GM12872 (cell line): Measurements from ENCODE around the gene TRIM17.

Source experiments
- CTCF ChIP-seq: IDR thresholded peaks from 3 replicates; pipeline ENCODE4 v1.5.1; 2011; ENCODE audit warnings: low read depth, mild to moderate bottlenecking, low read length, moderate library complexity; ENCODE audit not compliant: insufficient read depth

TRIM17 gene

GRCh38 chr1:228420968-228421826, 4.5 kb upstream of the TRIM17 start:
- TF ChIP-seq CTCF, result no peak

GRCh38 chr1:228417483-228418203, 982 bp upstream of the TRIM17 start:
- TF ChIP-seq CTCF, result no peak

GRCh38 chr1:228417061-228417460, 400 bp upstream of the TRIM17 start:
- TF ChIP-seq CTCF, result no peak

- no peak for TF ChIP-seq CTCF
Observed at GRCh38 chr1:228415853-228416216, 826 bp downstream of the TRIM17 start.

- no peak for TF ChIP-seq CTCF
Observed at GRCh38 chr1:228415221-228415620, 1.4 kb downstream of the TRIM17 start.

GRCh38 chr1:228414511-228415211, 2.0 kb downstream of the TRIM17 start:
- TF ChIP-seq CTCF, result no peak
